GM18870 (cell line): ENCODE data around the gene TUBGCP2.
"Not testable (repeated sequence)": the region's sequence is repeated elsewhere in the genome, so short reads cannot be mapped to it uniquely, and the experiment has no call there.

Experiments
- ATAC-seq: cut with Tn5 transposase; IDR thresholded peaks from one replicate; pipeline ENCODE4 v1.9.1; 2021; ENCODE audit warnings: moderate library complexity; ENCODE audit not compliant: unreplicated experiment

The TUBGCP2 gene

DNA sequence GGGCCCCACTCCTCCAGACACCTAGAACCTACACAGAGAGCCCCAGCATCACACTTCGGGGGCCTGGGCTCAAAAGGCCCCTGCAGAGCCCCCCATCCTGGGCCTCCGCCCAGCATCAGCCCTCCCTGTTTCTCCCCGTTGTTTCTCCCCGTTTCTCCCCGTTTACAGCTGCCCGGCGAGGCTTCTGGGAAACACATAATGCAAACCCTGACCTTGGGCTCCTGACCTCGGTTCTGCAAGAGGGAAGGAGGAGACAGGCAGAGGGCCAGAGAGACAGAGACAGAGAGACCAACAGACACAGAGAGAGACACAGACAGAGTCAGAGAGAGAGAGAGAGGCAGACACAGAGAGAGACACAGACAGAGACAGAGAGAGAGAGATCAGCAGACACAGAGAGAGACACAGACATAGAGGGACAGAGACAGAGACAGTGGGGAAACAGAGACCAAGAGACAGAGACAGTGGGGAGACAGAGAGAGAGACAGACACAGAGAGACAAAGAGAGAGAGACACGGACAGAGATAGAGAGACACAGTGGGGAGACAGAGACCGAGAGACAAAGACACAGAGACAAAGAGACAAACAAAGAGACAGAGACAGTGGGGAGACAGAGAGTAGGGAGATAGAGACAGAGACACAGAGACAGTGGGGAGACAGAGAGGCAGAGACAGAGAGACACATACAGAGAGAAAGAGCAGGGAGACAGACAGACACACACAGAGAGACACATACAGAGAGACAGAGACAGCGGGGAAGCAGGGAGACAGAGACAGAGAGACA lies 58.5 kb downstream of the TUBGCP2 start:
- ATAC-seq = no peak

DNA sequence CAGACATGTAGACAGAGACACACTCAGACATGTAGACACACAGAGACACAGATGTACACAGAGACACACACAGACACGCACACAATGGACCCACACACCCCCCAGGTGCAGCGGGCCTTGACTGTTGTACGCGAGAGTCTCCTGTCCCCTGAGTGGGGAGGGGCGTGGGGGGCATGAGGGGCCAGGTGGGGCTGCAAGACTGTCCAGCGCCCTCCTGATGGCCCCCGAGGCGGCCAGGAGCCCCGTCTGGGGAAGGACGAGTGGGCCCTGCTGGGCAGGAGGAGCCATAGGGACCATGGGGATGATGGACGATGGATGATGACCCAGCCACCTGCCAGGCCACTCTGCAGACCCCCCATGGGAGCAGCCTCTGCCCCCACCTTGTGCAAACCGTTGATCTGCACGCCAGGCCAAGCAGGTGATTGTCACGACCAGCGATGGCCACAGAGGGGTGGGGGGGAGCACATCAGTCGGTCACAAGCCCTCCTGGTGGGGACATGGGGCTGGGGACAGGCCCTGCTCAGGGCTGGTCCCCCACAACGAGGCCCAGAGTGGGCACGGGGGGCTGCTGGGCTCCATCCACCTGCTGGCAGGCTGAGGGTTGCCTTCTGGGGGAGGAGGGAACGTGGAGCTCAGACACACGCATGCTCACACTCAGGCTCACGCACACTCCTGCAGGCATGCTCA lies 59.4 kb downstream of the TUBGCP2 start:
- ATAC-seq = no peak

DNA sequence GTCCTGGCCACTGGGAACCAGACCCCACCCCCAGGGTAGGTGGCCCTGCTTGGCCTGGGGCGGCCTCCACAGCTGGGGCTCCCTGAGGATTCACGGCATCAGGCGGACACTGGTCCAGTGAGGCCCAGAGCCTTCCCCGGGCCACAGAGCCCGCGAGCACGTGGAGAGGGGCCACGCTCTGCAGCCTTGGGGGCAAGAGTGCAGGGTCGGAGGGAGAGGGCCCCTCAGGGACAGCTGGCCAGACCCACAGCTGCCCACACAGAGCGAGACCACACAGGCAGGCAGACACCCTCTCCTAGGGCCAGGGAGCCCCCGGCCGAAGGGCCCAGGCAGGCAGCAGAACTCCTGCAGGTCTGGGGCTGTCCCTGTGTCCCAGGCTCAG lies 60.3 kb downstream of the TUBGCP2 start:
- ATAC-seq = no peak

DNA sequence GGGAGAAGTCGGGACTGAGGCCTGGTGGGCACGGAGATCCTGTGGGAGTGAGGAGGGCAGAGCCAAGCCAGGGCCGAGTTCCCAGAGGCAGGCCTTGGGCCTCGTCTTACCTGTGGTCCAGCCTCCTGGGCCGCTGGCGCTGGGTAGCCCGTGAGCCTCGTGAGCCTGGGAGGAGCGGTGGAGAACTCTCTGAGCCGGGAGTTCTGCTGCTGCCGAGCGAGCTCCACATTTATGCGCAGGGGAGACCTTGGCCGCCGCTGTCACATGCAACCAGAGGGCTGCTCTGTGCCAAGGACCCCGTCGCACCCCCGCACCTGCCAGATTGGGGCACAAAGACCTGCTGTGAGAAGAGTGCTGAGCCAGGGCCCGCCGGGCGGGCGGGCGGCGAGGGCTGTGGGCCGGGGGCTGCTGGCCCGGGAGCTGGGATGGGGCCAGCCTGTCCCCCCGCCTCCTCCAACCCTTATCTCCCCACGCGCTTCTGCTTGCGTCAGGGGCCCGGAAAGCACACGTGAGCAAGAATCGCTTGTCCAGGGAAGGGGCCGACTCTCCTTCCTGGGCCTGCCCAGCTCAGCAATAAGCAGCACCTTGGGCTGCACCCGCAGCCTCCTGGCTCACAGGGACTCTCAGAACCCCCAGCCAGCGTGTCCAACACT lies 60.9 kb downstream of the TUBGCP2 start:
- ATAC-seq = no peak

DNA sequence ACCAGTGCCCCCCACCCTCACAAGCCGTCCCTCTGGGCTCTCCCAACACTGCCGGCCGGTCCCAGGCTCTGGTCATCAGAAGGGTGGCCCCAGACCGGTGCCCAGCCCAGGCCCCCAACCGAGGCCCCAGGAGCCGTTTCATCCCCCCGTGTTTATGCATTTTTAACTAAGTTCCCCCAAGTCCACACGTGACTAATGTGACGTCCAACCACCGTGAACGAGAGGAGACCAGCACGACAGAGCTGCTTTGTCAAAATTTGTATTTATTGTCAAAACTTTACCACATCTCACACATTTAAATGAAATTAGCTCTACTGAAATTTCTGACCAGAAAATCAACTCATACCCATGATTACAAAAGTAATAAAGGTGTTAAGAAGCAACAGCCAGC lies 62.4 kb downstream of the TUBGCP2 start:
- ATAC-seq = no peak

DNA sequence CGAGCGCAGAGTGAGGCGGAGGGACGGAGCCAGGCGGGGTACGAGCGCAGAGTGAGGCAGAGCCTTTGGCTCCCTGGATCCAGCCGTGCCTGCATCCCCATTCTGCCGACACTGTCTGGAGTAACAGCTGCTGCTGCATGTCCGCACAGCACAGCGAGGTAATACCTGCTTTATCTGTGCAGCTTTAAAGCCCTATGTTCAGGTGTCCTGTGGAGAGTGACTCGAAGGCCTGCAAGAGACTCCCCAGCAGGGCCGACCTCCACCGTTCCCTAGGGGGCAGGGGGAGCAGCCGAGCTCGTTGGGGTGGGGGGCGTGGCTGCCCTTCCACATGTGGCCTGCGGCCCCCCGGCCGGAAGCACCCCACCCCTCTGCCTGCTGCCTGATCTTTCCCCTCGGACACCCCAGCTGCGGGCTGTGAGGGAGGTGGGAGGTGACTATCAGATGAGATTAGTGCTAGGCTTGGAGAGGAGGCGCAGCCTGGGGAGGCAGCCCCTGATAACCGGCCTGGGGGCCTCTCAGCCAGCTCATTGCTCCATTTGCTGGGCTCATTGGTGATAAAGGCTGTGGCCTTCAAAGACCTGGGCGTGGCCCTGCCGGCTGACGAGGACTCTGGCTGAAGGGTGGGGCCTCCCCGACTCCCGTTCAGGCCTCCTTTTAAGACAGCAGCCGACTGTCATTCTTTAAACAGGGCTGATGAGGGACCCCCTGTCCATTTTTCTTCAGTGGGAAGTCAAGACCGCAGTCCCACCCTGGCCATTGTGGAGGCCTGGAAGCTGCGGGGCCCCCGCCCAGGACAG lies 63.0 kb downstream of the TUBGCP2 start:
- no peak for ATAC-seq

DNA sequence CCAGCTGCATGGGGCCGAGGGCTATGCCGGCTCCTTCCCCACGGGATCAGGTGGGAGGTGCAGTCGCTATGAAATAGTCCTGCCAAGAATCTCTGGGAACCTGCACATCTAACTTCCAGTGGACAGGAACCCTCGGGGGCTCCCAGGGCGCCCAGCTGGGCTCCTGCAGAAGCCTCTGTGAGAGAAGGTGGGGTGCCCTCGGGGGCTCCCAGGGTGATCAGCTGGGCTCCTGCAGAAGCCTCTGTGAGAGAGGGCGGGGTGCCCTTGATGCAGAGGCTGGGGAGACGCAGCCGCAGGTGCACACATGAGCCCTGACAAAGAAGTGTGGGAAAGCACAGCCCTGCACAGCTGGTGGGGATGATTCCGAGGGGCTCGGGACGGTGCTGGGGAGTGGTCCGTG lies 65.1 kb downstream of the TUBGCP2 start:
- ATAC-seq = no peak

DNA sequence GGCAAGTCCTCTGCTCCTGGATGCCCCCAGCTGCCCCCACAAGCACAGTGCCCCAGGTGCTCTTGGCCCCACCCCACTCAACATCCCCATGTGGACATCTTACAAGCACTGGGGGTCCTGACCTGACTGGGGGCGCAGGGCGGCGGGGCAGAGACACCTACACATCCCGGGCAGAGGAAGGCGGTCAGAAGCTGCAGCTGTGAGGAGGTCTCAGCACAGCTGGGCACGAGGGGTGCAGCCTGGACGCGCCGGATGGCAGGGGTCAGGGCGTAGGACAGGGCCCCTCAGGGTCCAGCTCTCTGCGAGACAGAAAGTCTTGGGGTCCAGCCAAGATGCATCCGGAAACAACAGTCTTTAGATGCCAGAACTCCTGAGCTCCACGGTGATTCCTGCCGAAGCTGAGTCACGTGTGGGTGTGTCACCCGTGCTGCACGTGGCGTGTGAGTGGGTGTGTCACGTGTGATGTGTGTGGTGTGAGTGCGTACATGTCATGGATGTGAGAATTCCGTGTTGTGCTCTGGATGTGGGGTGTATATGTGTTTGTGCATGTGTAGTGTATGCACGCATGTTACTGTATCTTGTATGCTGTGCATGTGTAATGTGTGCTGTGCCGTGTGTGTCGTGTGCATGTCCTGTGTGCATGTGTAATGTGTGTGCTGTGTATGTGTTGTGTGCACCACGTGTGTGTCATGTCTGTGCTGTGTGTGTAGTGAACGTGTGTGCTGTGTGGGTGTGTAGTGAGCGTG lies 65.9 kb downstream of the TUBGCP2 start:
- ATAC-seq = no peak

DNA sequence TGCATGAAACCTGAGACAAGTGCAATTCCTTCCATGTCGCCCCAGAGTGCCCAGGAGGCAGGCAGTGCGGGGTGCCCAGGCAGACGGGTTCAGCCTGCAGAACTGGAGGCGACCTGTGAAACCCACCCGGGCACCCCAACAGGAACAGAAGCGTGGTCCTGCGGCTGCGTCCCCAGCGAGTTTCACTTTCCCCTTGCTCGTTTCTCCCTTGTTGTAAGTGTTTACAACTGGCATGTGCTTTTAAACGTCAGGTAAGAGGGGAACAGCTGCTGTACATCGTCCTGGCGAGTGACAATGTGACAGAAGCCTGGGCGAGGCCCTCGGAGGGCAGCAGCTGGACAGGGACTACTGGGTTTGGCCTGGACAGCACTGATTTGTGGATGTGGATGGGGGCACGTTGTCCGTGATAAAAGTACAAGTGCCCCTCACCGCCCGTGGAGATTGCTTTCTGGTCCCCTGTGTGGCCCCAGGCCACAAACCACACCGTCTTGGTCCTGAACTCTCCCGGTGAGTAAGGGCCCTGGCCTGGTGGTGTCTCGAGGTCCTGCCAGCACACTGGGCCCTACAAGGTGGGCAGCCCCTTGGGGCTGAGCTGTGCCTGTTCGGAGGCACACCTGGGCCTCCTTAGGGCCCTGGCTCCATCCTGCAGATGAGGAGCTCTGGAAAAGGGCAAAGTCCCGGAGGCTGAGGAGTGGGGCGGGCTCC lies 67.0 kb downstream of the TUBGCP2 start:
- ATAC-seq = no peak

DNA sequence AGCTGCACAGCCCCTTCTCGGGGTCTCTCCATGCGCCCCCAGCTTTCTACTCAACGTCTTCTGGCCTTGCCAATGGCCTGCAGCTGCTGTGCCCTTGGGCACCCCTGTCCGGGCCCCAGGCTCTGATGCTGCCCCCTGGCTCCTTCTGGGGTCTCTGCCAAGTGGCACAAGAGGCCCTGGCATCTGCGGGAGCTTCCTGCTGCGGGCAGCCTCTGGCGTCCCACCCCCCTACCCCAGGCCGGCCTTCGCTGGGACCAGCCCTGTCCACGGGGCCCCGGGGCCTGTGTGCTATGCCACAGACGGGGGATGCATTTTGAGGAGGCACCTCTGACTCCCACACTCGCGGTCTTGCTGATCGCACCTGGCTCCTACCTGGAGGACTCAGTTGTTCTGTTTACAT lies 68.7 kb downstream of the TUBGCP2 start:
- ATAC-seq = no peak

DNA sequence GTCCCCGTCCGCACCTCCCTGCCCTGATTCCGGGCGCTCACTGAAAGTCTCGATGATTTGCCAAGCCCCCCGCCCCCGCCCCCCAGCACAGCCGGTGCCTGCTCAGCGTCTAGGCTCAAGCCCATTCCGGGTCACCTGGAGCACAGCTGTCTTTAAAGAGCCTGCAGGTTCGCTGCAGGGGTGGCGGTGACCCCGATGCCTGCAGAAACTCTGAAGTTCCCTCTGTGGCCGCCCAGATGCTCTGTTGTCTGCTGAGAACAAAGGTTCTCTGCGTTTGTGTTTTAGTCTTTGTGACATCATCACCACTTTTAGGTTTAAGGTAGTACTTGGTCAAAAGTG lies 70.2 kb downstream of the TUBGCP2 start:
- ATAC-seq = no peak

DNA sequence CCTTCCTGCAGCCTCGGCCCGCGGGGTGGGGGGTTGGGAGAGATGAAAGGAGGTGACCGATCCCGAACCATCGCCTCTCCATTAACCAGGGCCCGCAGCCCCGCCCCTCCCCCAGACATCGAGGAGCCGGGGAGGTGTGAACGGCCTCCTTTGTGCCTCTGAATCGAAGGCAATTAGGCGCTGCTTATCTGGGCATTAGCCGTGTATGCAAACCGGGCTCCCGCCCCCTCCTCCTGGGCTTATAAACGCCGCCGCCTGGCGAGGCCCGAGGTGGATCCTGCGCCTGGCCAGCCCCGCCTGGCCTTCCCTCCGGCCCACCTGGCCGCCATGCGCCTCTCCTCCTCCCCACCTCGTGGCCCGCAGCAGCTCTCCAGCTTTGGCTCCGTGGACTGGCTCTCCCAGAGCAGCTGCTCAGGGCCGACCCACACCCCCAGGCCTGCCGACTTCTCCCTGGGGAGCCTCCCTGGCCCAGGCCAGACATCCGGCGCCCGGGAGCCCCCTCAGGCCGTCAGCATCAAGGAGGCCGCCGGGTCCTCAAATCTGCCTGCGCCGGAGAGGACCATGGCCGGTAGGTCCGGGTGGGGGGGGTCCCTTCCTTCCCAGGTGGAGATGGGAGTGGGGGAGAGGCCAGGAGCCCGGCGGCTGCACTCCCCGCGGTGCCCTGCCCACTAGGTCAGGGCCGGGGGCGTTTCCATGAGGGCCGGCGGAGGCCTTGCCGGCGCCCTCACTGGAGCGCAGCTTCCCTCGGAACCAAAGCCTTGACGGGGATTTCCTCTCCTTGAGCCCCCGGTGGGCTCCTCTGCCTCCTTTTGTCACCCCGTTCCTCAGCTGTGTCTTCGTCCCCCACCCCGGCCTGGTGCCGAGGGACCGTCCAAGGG lies 70.8 kb downstream of the TUBGCP2 start, which contains the start of gene VENTX:
Gene VENTX, plus strand, starts transcription at position 268 of the 878 bp plus-strand sequence. Its CDS starts 60 bp downstream, at position 328.
- no peak for ATAC-seq

DNA sequence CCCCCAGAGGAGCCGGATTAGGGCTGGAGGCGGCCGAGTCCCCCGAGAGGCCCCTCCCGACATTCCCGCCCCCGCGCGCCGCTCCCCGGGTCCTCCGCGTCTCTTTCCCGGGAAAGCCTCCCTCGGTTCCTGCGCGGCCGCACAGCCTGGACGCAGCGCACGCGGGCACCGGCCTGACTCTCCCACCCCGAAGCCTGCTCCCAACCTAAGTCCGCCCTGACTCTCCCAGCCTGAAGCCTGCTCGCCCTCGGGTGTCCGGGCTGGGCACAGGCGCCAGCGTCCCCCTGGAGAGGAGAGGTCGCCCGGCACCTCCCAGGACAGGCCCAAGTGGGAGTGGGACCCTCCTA lies 71.5 kb downstream of the TUBGCP2 start:
- no peak for ATAC-seq

DNA sequence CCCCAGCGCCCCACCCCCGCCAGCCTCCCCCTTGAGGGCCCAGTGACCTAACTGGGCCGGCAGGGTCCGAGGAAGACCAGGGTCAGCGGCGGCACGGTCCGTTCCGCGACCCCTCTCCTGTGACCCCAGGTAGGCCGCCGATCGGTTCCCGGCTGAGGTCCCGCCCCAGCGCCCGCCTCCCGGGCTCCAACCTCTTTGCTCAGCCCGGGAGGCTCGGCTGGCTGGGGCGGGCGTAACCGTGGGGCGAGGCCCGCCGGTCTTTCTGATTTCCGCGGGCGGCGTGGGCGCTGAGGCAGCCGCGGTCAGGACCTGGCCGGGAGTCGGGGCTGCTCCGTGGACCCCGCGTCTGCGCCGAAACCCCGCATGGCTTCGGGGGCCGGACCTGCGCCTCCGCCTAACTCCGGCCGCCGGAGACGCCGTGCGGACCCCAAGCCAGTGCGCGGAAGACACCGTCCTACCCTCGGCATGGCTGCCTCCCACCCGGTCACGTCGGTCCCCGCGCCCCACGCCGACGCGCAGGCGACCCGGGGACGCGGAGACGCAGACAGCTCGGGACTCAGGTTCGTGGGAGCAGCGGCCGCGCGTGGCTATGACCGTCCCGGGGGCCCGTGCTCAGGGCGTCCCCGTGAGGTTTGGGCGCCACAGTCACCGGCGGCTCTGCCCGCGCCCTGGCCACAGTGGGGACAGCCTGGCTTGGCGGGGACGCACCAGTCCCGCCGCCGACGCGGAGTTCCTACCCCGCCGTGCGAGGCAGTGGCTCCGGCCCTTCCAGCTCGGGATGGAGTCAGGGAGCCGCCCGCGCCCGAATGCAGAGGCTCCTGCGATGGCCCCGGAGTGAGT lies 72.1 kb downstream of the TUBGCP2 start:
- no peak for ATAC-seq

DNA sequence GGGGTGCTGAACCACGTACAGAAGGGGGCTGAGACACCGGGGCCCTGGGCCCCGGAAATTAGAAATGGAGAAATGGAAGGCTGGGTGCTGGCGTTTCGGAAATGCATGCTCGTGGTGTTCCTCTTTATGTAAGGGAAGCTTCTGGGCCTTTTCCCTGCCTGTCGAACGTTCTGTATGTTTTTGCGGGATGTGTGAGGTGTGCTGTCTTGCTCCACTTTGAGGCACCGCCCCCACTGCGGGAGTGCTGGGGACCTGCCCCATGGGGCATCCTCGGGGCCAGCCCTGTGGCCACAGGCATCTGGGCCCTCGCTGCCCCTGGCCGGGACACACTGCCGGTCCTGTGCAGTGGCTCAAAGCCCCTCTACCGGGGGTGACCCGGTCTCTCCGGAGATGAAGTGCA lies 72.7 kb downstream of the TUBGCP2 start:
- no peak for ATAC-seq

DNA sequence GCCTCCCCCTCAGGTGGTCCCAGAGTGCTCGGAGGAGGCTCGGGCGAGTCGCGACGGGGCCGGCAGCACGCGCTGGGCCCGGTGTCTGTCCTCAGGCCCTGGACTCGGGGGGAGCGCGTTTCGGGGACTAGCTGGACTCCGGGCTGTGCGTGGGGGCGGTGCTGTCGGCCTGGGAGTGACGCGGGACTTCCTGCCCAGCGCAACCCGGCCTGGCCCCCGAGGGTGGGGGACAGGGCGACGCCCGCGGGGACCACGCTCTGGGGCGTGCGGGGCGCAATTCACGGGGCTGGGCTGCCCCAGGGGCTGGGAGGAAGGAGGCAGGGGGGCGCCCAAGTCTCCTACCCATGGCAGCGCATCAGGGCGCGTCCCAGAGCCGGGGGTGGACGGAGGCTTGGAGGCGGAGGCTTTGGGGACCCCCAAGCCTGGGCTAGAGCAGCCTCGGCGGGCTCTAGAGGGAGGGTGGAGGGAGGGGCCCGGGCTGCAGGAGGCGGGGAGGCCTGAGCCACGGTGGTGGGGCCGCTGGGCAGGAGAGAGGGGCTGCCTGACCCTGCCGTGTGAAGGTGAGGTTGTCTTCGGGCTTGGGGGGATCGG lies 73.3 kb downstream of the TUBGCP2 start:
- no peak for ATAC-seq

DNA sequence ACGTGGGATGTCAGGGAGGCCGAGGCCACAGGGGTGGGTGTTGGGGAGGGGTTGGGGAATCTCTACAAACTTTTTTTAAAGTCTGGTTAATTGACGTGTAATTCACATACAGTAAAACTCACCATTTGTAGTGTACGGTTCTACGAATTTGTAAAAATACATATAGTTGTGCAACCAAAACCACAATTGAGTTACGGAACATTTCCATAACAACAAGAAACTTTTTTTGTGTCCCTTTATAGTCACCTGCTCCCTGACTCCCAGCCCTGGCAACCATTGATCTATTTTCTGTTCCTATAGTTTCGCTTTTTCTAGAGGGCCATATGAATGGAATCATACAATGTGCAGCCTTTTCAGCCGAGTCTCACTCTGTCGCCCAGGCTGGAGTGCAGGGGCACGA lies 73.9 kb downstream of the TUBGCP2 start:
- not testable (repeated sequence) for ATAC-seq
